GM18519 (cell line): ENCODE results near the gene LRRC8D.
A peak's percentile ranks its signal among the peaks of the same experiment; 100 is the strongest.

ENCODE experiments used
- ATAC-seq: cut with Tn5 transposase; IDR thresholded peaks from one replicate; pipeline ENCODE4 v1.9.1; 2021; ENCODE audit warnings: mild to moderate bottlenecking, moderate library complexity; ENCODE audit not compliant: unreplicated experiment, low FRiP score

LRRC8D gene

GRCh38 chr1:89951766-89952604, 131.2 kb downstream of the LRRC8D start:
- no peak for ATAC-seq

GRCh38 chr1:89952605-89953130, 131.8 kb downstream of the LRRC8D start:
- ATAC-seq: no peak

- ATAC-seq: no peak
These were observed 132.3 kb downstream of the LRRC8D start for GRCh38 chr1:89953131-89953626.

GRCh38 chr1:89953929-89954328, 133.1 kb downstream of the LRRC8D start:
- ATAC-seq: no peak

- no peak for ATAC-seq
These were observed 133.6 kb downstream of the LRRC8D start for GRCh38 chr1:89954401-89954800.

GRCh38 chr1:89955311-89956205, 134.7 kb downstream of the LRRC8D start:
- ATAC-seq: no peak

GRCh38 chr1:89957107-89957506, 136.3 kb downstream of the LRRC8D start:
- ATAC-seq: no peak

GRCh38 chr1:89958851-89959654, 138.2 kb downstream of the LRRC8D start:
- no peak for ATAC-seq

- ATAC-seq: no peak
These were observed 138.9 kb downstream of the LRRC8D start for GRCh38 chr1:89959719-89960118.

- no peak for ATAC-seq
These were observed 141.4 kb downstream of the LRRC8D start for GRCh38 chr1:89962024-89962741.

- no peak for ATAC-seq
These were observed 141.9 kb downstream of the LRRC8D start for GRCh38 chr1:89962742-89963075.

GRCh38 chr1:89965193-89965768, 144.4 kb downstream of the LRRC8D start:
- no peak for ATAC-seq

GRCh38 chr1:89966656-89967055, 145.8 kb downstream of the LRRC8D start:
- no peak for ATAC-seq

- peak; percentile 83 for ATAC-seq
These were observed 150.8 kb downstream of the LRRC8D start for GRCh38 chr1:89971600-89971999.

- no peak for ATAC-seq
These were observed 151.2 kb downstream of the LRRC8D start for GRCh38 chr1:89972024-89972423.

- no peak for ATAC-seq
These were observed 152.8 kb downstream of the LRRC8D start for GRCh38 chr1:89973471-89974127.

- no peak for ATAC-seq
These were observed 153.4 kb downstream of the LRRC8D start for GRCh38 chr1:89974256-89974655.

GRCh38 chr1:89974696-89975470, 154.1 kb downstream of the LRRC8D start:
- no peak for ATAC-seq
